CD14-positive monocyte (primary cell): ENCODE measurements around the gene PLXNA2. TPM values are rescaled to one million over a fixed set of nuclear protein-coding genes. Genes with fewer than 3 reads are reported as not detected.

ENCODE experiments used
- DNase-seq, 3 donors: peaks; one replicate each; pipeline ENCODE4 v3.0.0-alpha.2; 2011 to 2022
- H2AFZ ChIP-seq: 2 replicates; pipeline ENCODE4 v1.6.0; 2012; ENCODE audit warnings: mild to moderate bottlenecking, low read depth, low read length, inconsistent platforms; ENCODE audit not compliant: insufficient read depth, poor library complexity, severe bottlenecking
- H3K27ac ChIP-seq, 2 donors: 1 replicate in 1 of 2; 2 replicates in 1 of 2; pipeline ENCODE4 v1.5.1; 2012 to 2013; ENCODE audit warnings: low read length in 2 of 2, control low read depth in 1 of 2, inconsistent platforms in 1 of 2, low read depth in 1 of 2, mild to moderate bottlenecking in 1 of 2
- H3K27me3 ChIP-seq, 2 donors: one replicate each; pipeline versions ENCODE4 v1.6.0 to v1.6.1; 2011 to 2013; ENCODE audit warnings: low read length in 2 of 2; ENCODE audit not compliant: control insufficient read depth in 2 of 2, insufficient read depth in 2 of 2
- H3K36me3 ChIP-seq, 2 donors: replicated peaks in 1 of 2; 1 replicate in 1 of 2; 2 replicates in 1 of 2; pipeline versions ENCODE4 v1.5.1 to v1.6.1; 2012 to 2013; ENCODE audit warnings: low read length in 2 of 2, control low read depth in 1 of 2, inconsistent platforms in 1 of 2, mild to moderate bottlenecking in 1 of 2; ENCODE audit not compliant: insufficient read depth in 2 of 2, control insufficient read depth in 1 of 2
- H3K4me1 ChIP-seq, 2 donors: 1 replicate in 1 of 2; 2 replicates in 1 of 2; pipeline versions ENCODE4 v1.5.1 to v1.6.1; 2012 to 2013; ENCODE audit warnings: low read length in 2 of 2, control low read depth in 1 of 2, inconsistent platforms in 1 of 2, mild to moderate bottlenecking in 1 of 2, moderate library complexity in 1 of 2; ENCODE audit not compliant: insufficient read depth in 2 of 2, control insufficient read depth in 1 of 2
- H3K4me2 ChIP-seq: replicated peaks from 2 replicates; pipeline ENCODE3; 2012; ENCODE audit warnings: low read length, moderate library complexity, mild to moderate bottlenecking; ENCODE audit not compliant: poor library complexity, severe bottlenecking; ENCODE audit errors: extremely low read depth
- H3K4me3 ChIP-seq, 3 experiments: fragments of 200-600 bp in 1 of 3; sonication (generic) in 1 of 3; replicated peaks in 1 of 3; 1 replicate in 2 of 3; 2 replicates in 1 of 3; pipeline ENCODE4 v1.5.1; 2011 to 2013; ENCODE audit warnings: low read length in 3 of 3, mild to moderate bottlenecking in 3 of 3, control low read depth in 2 of 3, low read depth in 2 of 3, inconsistent platforms in 1 of 3, moderate library complexity in 1 of 3
- H3K79me2 ChIP-seq: 2 replicates; pipeline ENCODE4 v1.6.0; 2012; ENCODE audit warnings: mild to moderate bottlenecking, control low read depth, inconsistent platforms, low read length, moderate library complexity; ENCODE audit not compliant: insufficient read depth
- H3K9ac ChIP-seq: 2 replicates; pipeline ENCODE4 v1.6.0; 2017; ENCODE audit warnings: low read length, mild to moderate bottlenecking; ENCODE audit not compliant: insufficient read depth, poor library complexity, severe bottlenecking
- H3K9me3 ChIP-seq, 2 donors: replicated peaks in 1 of 2; 1 replicate in 1 of 2; 2 replicates in 1 of 2; pipeline versions ENCODE4 v1.5.1 to v1.6.1; 2012 to 2013; ENCODE audit warnings: low read length in 2 of 2, control low read depth in 1 of 2; ENCODE audit not compliant: control insufficient read depth in 1 of 2, insufficient read depth in 1 of 2
- H4K20me1 ChIP-seq: 2 replicates; pipeline ENCODE4 v1.6.0; 2012; ENCODE audit warnings: mild to moderate bottlenecking, low read length, control low read depth, moderate library complexity; ENCODE audit not compliant: insufficient read depth
- H3K27ac Mint-ChIP-seq, 7 donors: one replicate each; pipeline ENCODE4 v1.8.0; 2020; ENCODE audit warnings: mild to moderate bottlenecking in 7 of 7, mixed read lengths in 7 of 7, moderate library complexity in 6 of 7, inconsistent platforms in 2 of 7
- H3K27me3 Mint-ChIP-seq, 3 donors: one replicate each; pipeline ENCODE4 v1.8.0; 2021 to 2022; ENCODE audit warnings: low read depth in 3 of 3, mild to moderate bottlenecking in 3 of 3, mixed read lengths in 3 of 3, moderate library complexity in 3 of 3, inconsistent platforms in 1 of 3
- H3K36me3 Mint-ChIP-seq, 2 donors: one replicate each; pipeline ENCODE4 v1.8.0; 2020; ENCODE audit warnings: mixed read lengths in 2 of 2, inconsistent platforms in 1 of 2, mild to moderate bottlenecking in 1 of 2
- H3K4me1 Mint-ChIP-seq: one replicate; pipeline ENCODE4 v1.8.0; 2020; ENCODE audit warnings: mild to moderate bottlenecking, mixed read lengths
- H3K4me3 Mint-ChIP-seq, 2 donors: one replicate each; pipeline ENCODE4 v1.8.0; 2020; ENCODE audit warnings: mild to moderate bottlenecking in 2 of 2, mixed read lengths in 2 of 2, moderate library complexity in 1 of 2
- H3K9me3 Mint-ChIP-seq, 7 donors: one replicate each; pipeline ENCODE4 v1.8.0; 2020 to 2022; ENCODE audit warnings: mixed read lengths in 7 of 7, mild to moderate bottlenecking in 6 of 7, moderate library complexity in 6 of 7, inconsistent platforms in 2 of 7
- CTCF ChIP-seq: fragments of 200-600 bp; IDR thresholded peaks from one replicate; pipeline ENCODE4 v1.8.0; 2022; ENCODE audit warnings: antibody characterized with exemption, mild to moderate bottlenecking
- WGBS: methylation state at CpG from one replicate; pipeline ENCODE4 v1.1.5; 2013; ENCODE audit warnings: missing lambda C conversion rate; ENCODE audit not compliant: insufficient coverage; 5-methylcytosine and 5-hydroxymethylcytosine counted together
- intact Hi-C, 2 donors: fragments of 100-400 bp; cut with micrococcal nuclease; formaldehyde crosslinking; loops; one replicate each; pipeline versions ENCODE4 v1.15.0 to v1.15.1; 2023
- polyA plus RNA-seq, 3 donors: library from polyadenylated mRNA; depleted of rRNA in 1 of 3; unstranded in 2 of 3; stranded (reverse) in 1 of 3; fragments of 300-500 nt in 2 of 3; fragments of >200 nt in 1 of 3; fragmentation: Illumina TruSeq in 2 of 3; gene quantifications; 1 replicate in 2 of 3; 2 replicates in 1 of 3; pipeline ENCODE4 v1.2.3, GENCODE V29; 2012 to 2021

The PLXNA2 gene
- polyA plus RNA-seq, 3 donors: 0.75 to 2.1 (median 1.1) TPM

GRCh38 chr1:208053661-208054060, 190.5 kb downstream of the PLXNA2 start:
- H3K36me3 ChIP-seq: no peaks in the 10 kb centered on the region
- H3K27ac ChIP-seq: no peak overlapping the region
- no peaks in the 10 kb centered on the region for H3K79me2 ChIP-seq
- TF ChIP-seq CTCF: no peak
- 100% methylated on average over 4 of the region's 7 CpGs for WGBS
- peaks cover 0 to 4% of the 10 kb centered on the region in 2 donors for H3K4me1 ChIP-seq
- no peak overlapping the region for H3K4me3 ChIP-seq
- no peak overlapping the region for H3K9ac ChIP-seq
- no peaks in the 10 kb centered on the region for H4K20me1 ChIP-seq
- no peaks in the 10 kb centered on the region for H3K27me3 ChIP-seq
- H3K9me3 ChIP-seq: no peaks in the 10 kb centered on the region
- intact Hi-C loops: no loop called here
- no peak for DNase-seq
- Mint-ChIP-seq H3K36me3 (no peaks in the 10 kb centered on the region), H3K9me3 (no peaks in the 10 kb centered on the region), H3K27me3 (peaks cover 0 to 5% (median 0%) of the 10 kb centered on the region in 3 donors), H3K27ac (no peak overlapping the region), H3K4me3 (no peak overlapping the region), H3K4me1 (peaks cover 5% of the 10 kb centered on the region)
- no peak overlapping the region for H2AFZ ChIP-seq
- no peak overlapping the region for H3K4me2 ChIP-seq

- Histone ChIP-seq H3K4me2 (no peak overlapping the region), H3K27ac (no peak overlapping the region), H3K27me3 (no peaks in the 10 kb centered on the region), H3K4me3 (no peak overlapping the region), H3K79me2 (no peaks in the 10 kb centered on the region), H3K4me1 (peaks cover 0 to 7% of the 10 kb centered on the region in 2 donors), H3K36me3 (no peaks in the 10 kb centered on the region), H2AFZ (no peak overlapping the region), H3K9ac (no peak overlapping the region), H3K9me3 (no peaks in the 10 kb centered on the region), H4K20me1 (no peaks in the 10 kb centered on the region)
- 100% methylated on average over 3 of the region's 3 CpGs for WGBS
- peaks cover 0 to 5% (median 0%) of the 10 kb centered on the region in 3 donors for H3K27me3 Mint-ChIP-seq
- no peak for DNase-seq
- no peaks in the 10 kb centered on the region for H3K9me3 Mint-ChIP-seq
- no peak overlapping the region for H3K27ac Mint-ChIP-seq
- intact Hi-C loops: no loop called here
- TF ChIP-seq CTCF: no peak
- H3K36me3 Mint-ChIP-seq: no peaks in the 10 kb centered on the region
- no peak overlapping the region for H3K4me3 Mint-ChIP-seq
- peaks cover 6% of the 10 kb centered on the region for H3K4me1 Mint-ChIP-seq
Observed at GRCh38 chr1:208052926-208053407, 191.2 kb downstream of the PLXNA2 start.
